Mucosa of rectum (tissue), 2 donors: ENCODE measurements around the gene CAMSAP2.

Experiments
- H3K27ac ChIP-seq, 2 donors: one replicate each; pipeline ENCODE4 v1.7.0; 2013; ENCODE audit warnings: inconsistent platforms in 2 of 2, low read depth in 2 of 2, low read length in 2 of 2
- H3K27me3 ChIP-seq, 2 donors: one replicate each; pipeline ENCODE4 v1.7.0; 2013; ENCODE audit warnings: low read length in 2 of 2; ENCODE audit not compliant: control insufficient read depth in 2 of 2, insufficient read depth in 2 of 2
- H3K36me3 ChIP-seq, 2 donors: one replicate each; pipeline ENCODE4 v1.7.0; 2013; ENCODE audit warnings: low read length in 2 of 2; ENCODE audit not compliant: control insufficient read depth in 2 of 2, insufficient read depth in 2 of 2
- H3K4me1 ChIP-seq, 2 donors: one replicate each; pipeline ENCODE4 v1.7.0; 2013; ENCODE audit warnings: low read length in 2 of 2, mild to moderate bottlenecking in 1 of 2; ENCODE audit not compliant: control insufficient read depth in 2 of 2, insufficient read depth in 2 of 2
- H3K4me3 ChIP-seq, 2 donors: one replicate each; pipeline ENCODE4 v1.7.0; 2013; ENCODE audit warnings: low read length in 2 of 2
- H3K9ac ChIP-seq, 2 donors: one replicate each; pipeline ENCODE4 v1.7.0; 2013; ENCODE audit warnings: low read length in 2 of 2, low read depth in 1 of 2, mild to moderate bottlenecking in 1 of 2
- H3K9me3 ChIP-seq, 2 donors: one replicate each; pipeline ENCODE4 v1.7.0; 2013; ENCODE audit warnings: low read length in 2 of 2; ENCODE audit not compliant: control insufficient read depth in 2 of 2
- donor health status: healthy.
- donor health status: Normal muscosa, but diverticular disease.

CAMSAP2 gene

DNA sequence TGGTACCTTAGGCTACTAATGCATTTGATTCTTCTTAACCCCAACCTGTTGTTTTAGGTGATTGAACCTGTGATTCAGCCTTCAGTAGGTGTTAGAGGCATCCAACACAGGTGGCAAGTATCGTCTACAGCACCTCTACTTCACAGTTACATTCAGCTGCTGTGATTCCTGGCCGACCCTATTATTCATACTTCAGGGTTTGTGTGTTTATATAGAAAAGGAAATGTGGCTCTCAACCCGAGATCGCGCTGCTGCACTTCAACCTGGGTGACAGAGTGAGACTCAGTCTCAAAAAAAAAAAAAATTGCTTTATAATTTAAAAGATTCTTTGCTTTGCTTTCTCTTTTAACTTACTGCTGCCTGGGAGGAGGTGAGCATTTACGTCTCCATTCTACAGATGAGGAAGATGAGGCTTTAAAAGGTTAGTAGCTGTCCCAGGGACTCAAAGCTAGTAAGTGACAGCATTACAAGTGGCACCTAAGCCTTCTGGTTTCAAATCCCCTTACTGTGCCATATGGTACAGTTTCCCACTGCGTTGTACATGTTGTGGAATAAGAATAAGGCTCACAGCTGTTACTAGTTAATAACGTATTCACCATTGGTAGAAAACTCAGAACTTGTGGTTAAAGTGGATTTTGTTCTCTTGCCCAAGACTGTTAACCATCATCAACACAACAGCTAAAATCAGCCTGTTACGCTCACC is 124.2 kb downstream of the CAMSAP2 start:
- no peak overlapping the region for H3K9ac ChIP-seq
- H3K4me3 ChIP-seq = peak overlapping the region in 1 of 2 donors; percentile 5
- peak overlapping the region in 1 of 2 donors; percentile 5 for H3K27ac ChIP-seq
- H3K36me3 ChIP-seq = peaks cover 2 to 4% of the 10 kb centered on the region in 2 donors
- H3K9me3 ChIP-seq = no peaks in the 10 kb centered on the region
- no peaks in the 10 kb centered on the region for H3K4me1 ChIP-seq
- H3K27me3 ChIP-seq = no peaks in the 10 kb centered on the region

- Histone ChIP-seq H3K9ac (no peak overlapping the region), H3K4me1 (no peaks in the 10 kb centered on the region), H3K36me3 (peaks cover 0 to 4% of the 10 kb centered on the region in 2 donors), H3K27ac (peak overlapping the region in 1 of 2 donors; percentile 38), H3K4me3 (no peak overlapping the region), H3K27me3 (no peaks in the 10 kb centered on the region), H3K9me3 (no peaks in the 10 kb centered on the region)
These were observed 127.4 kb downstream of the CAMSAP2 start for GRCh38 chr1:200866116-200866515.

DNA sequence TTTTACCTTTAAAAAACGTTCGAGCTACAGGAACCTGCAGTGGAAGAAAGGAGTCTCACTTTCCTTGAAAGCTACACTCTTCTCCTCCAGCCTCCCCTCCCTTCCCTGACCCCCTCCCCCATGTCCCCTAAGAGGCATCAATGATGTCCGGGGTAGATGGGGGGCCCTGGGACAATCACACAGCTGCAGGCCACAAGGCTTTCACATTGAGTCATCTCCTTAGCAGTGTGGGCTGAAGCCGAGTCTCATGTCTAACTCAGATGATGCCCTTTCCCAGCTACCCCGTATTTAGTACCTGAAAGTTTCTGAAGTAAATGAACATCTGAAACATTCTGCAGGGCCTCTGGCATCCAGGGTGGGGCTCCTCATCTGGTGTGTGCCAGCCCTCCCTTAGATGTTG is 127.8 kb downstream of the CAMSAP2 start:
- peaks cover 0 to 4% of the 10 kb centered on the region in 2 donors for H3K36me3 ChIP-seq
- no peaks in the 10 kb centered on the region for H3K9me3 ChIP-seq
- H3K4me3 ChIP-seq = no peak overlapping the region
- H3K27me3 ChIP-seq = no peaks in the 10 kb centered on the region
- H3K4me1 ChIP-seq = no peaks in the 10 kb centered on the region
- no peak overlapping the region for H3K27ac ChIP-seq
- no peak overlapping the region for H3K9ac ChIP-seq

DNA sequence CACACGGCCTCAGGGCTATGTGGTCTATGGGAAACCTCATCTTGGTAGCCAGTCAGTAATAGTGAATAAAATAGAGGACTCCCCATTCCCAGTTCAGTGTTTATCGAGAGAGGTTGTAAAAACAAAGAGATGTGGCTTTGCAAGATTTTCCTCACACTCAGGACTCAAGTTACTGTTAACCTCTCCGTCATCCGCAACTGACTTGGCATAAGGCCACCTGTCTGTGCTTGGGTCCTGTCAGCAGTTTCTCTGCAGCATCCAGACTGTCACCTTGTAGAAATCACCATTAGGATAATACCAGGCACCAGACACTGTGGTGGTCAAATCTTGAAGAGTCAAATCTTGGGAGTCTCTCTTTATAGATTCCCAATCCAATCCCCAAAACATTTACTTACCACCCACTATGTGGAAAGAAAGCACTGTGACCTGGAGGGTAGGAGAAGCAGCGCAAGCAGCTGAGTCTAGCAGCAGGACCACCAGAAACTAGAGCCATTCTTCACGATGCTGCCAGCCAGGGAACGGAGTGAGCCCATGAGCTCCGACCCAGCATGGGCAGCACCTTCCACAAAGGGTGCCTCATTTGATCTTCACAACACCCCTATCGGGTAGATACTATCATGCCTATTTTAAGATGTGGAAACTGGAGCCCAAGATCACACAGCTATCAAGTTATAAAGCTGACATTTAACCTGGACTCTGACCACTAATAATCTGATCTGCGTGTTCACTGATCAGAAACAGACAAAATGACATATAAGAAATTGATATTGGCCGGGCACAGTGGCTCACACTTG is 128.5 kb downstream of the CAMSAP2 start:
- Histone ChIP-seq H3K27ac (peak overlapping the region in 1 of 2 donors; percentile 38), H3K9ac (no peak overlapping the region), H3K4me3 (no peak overlapping the region), H3K4me1 (no peaks in the 10 kb centered on the region), H3K27me3 (peaks cover 0 to 5% of the 10 kb centered on the region in 2 donors), H3K36me3 (peaks cover 0 to 4% of the 10 kb centered on the region in 2 donors), H3K9me3 (no peaks in the 10 kb centered on the region)

- Histone ChIP-seq H3K9me3 (no peaks in the 10 kb centered on the region), H3K36me3 (no peaks in the 10 kb centered on the region), H3K27ac (peak overlapping the region in 1 of 2 donors; percentile 38), H3K4me3 (no peak overlapping the region), H3K9ac (no peak overlapping the region), H3K27me3 (peaks cover 14 to 20% of the 10 kb centered on the region in 2 donors), H3K4me1 (peaks cover 6 to 9% of the 10 kb centered on the region in 2 donors)
These were observed 130.7 kb downstream of the CAMSAP2 start for GRCh38 chr1:200869376-200869752.

DNA sequence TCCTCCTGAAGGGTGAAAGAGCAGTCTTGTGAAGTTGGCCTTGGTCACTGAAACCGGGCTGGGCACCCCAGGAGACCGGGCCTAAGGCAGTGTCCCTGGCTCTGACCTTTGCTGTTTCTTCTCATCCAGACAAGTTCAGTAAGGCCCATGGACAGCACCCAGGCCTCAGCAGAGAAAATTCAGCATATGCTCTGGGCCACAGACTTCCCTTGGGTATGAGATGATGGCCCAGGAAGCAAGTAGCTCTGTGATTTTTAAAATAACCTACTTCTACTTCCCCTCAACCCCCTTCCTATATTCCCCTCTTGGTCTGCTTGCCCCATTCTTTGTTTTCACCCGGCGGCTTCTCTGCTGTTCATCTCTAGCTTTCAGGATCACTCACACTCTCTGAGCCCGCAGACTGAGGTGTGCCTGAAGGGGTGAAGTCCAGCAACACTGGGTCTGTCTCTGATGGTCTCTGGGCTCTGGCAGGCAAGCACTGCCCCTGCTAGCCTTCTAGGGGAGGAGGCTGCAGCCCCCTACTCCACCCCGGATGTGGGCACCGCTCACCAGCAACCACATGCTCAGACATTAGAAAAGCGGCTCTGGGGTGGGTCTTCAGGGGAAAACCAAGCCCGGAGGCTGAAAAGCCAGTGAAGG is 131.2 kb downstream of the CAMSAP2 start:
- no peaks in the 10 kb centered on the region for H3K36me3 ChIP-seq
- H3K27ac ChIP-seq = peak overlapping the region in 1 of 2 donors; percentile 38
- peaks cover 15 to 24% of the 10 kb centered on the region in 2 donors for H3K27me3 ChIP-seq
- H3K4me3 ChIP-seq = no peak overlapping the region
- no peak overlapping the region for H3K9ac ChIP-seq
- peaks cover 6 to 9% of the 10 kb centered on the region in 2 donors for H3K4me1 ChIP-seq
- H3K9me3 ChIP-seq = no peaks in the 10 kb centered on the region

DNA sequence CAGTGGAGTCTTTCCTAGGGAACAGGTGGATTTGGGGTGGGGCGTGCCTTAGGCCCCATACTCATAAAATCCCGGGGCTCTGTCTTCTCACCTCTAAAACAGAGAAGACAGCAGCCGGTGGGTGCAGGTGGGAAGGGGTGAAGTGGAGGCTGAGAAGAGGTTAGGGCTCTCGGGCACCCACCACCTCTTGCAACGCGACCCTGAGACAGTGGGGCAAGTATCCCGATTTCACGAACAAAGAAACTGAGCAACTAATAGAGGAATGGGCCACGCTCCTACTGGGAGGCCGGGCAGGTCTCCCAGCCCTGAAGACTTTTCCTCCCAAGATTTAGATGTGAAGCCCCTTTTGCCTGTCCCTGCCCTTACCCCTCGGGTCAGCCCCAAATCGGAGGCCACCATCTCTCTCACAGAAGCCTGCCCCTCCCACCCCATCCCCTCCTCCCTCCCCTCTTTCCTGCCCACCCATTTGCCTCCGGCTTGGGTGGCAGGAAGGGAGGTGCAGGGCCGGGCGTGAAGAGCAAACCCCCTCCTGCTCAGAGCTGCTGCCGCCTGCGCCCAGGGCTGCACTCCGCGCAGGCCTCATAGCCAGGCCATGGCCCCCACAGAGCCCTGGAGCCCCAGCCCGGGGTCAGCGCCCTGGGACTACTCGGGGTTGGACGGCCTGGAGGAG is 133.9 kb downstream of the CAMSAP2 start, which contains the start of gene GPR25:
Gene GPR25, plus strand, starts transcription at position 536 of the 670 bp plus-strand sequence. Its CDS starts 57 bp downstream, at position 593.
- no peaks in the 10 kb centered on the region for H3K9me3 ChIP-seq
- H3K4me1 ChIP-seq = peaks cover 6 to 9% of the 10 kb centered on the region in 2 donors
- peaks cover 20 to 24% of the 10 kb centered on the region in 2 donors for H3K27me3 ChIP-seq

DNA sequence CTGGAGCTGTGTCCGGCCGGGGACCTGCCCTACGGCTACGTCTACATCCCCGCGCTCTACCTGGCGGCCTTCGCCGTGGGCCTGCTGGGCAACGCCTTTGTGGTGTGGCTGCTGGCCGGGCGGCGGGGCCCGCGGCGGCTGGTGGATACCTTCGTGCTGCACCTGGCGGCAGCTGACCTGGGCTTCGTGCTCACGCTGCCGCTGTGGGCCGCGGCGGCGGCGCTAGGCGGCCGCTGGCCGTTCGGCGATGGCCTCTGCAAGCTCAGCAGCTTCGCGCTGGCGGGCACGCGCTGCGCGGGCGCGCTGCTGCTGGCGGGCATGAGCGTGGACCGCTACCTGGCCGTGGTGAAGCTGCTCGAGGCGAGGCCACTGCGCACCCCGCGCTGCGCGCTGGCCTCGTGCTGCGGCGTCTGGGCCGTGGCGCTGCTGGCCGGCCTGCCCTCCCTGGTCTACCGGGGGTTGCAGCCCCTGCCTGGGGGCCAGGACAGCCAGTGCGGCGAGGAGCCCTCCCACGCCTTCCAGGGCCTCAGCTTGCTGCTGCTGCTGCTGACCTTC is 134.5 kb downstream of the CAMSAP2 start:
- H3K9ac ChIP-seq = no peak overlapping the region

More for the DNA sequence above, 133.9 kb downstream of the CAMSAP2 start, which contains the start of gene GPR25:
- Histone ChIP-seq H3K27ac (no peak within 1 kb of the TSS), H3K9ac (no peak within 1 kb of the TSS), H3K4me3 (peak within 1 kb of the TSS; percentile 20 to 43), H3K36me3 (no peaks in the 10 kb centered on the region)

DNA sequence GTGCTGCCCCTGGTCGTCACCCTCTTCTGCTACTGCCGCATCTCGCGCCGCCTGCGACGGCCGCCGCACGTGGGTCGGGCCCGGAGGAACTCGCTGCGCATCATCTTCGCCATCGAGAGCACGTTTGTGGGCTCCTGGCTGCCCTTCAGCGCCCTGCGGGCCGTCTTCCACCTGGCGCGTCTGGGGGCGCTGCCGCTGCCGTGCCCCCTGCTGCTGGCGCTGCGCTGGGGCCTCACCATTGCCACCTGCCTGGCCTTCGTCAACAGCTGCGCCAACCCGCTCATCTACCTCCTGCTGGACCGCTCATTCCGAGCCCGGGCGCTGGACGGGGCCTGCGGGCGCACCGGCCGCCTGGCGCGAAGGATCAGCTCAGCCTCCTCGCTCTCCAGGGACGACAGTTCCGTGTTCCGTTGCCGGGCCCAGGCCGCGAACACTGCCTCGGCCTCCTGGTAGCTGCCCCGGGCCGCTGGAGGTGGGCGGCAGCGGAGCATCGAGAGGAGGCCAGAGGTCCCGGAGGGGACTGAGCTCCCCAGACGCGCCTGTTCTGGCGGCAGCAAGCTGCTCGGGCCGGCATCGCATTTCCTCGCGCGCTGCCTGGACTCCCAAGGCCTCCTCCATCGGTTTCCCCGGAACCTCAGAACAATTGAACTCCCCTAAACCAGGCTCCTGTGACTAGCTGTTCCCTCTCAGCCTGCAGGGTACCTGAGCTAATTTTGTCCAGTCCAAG is 135.1 kb downstream of the CAMSAP2 start:
- Histone ChIP-seq H3K27me3 (peaks cover 20 to 24% of the 10 kb centered on the region in 2 donors), H3K4me3 (peak overlapping the region; percentile 20 to 43), H3K9me3 (no peaks in the 10 kb centered on the region), H3K9ac (no peak overlapping the region), H3K4me1 (peaks cover 6 to 9% of the 10 kb centered on the region in 2 donors), H3K27ac (no peak overlapping the region), H3K36me3 (no peaks in the 10 kb centered on the region)

More for the DNA sequence above, 134.5 kb downstream of the CAMSAP2 start:
- Histone ChIP-seq H3K9me3 (no peaks in the 10 kb centered on the region), H3K27ac (no peak overlapping the region), H3K4me1 (peaks cover 6 to 9% of the 10 kb centered on the region in 2 donors), H3K27me3 (peaks cover 20 to 24% of the 10 kb centered on the region in 2 donors), H3K4me3 (peak overlapping the region; percentile 20 to 43), H3K36me3 (no peaks in the 10 kb centered on the region)
